Esophagus muscularis mucosa (tissue), 4 donors: ENCODE measurements around the gene S100A14. TPM values are rescaled to one million over a fixed set of nuclear protein-coding genes. Genes with fewer than 3 reads are reported as not detected.
A peak's percentile ranks its signal among the peaks of the same experiment; 100 is the strongest.

Experiments used
- DNase-seq: peaks from one replicate; pipeline ENCODE4 v3.0.0-alpha.2; 2017; ENCODE audit errors: extremely low spot score
- H3K27ac ChIP-seq, 4 donors: fragments of 200-600 bp; sonication (generic); replicated peaks in 1 of 4; 1 replicate in 3 of 4; 2 replicates in 1 of 4; pipeline ENCODE4 v1.5.1; 2016 to 2019; ENCODE audit warnings: mild to moderate bottlenecking in 1 of 4
- H3K27me3 ChIP-seq, 4 donors: fragments of 200-600 bp; sonication (generic); one replicate each; pipeline versions ENCODE4 v1.5.1 to v1.6.0; 2016 to 2019
- H3K36me3 ChIP-seq, 4 donors: fragments of 200-600 bp; sonication (generic); one replicate each; pipeline ENCODE4 v1.5.1; 2016 to 2019
- H3K4me1 ChIP-seq, 4 donors: fragments of 200-600 bp; sonication (generic); one replicate each; pipeline ENCODE4 v1.5.1; 2016 to 2019
- H3K4me3 ChIP-seq, 4 donors: fragments of 200-600 bp; sonication (generic); 1 replicate in 2 of 4; 2 replicates in 2 of 4; pipeline ENCODE4 v1.5.1; 2016 to 2019; ENCODE audit warnings: mild to moderate bottlenecking in 4 of 4, moderate library complexity in 1 of 4
- H3K9me3 ChIP-seq, 4 donors: fragments of 200-600 bp; sonication (generic); 1 replicate in 3 of 4; 2 replicates in 1 of 4; pipeline ENCODE4 v1.5.1; 2016 to 2019
- CTCF ChIP-seq, 3 experiments: fragments of 200-600 bp in 2 of 3; fragments of 450-650 bp in 1 of 3; sonication (generic) in 2 of 3; IDR thresholded peaks; one replicate each; pipeline ENCODE4 v1.5.1; 2017 to 2019; ENCODE audit warnings: antibody characterized with exemption in 3 of 3, mild to moderate bottlenecking in 2 of 3, moderate library complexity in 1 of 3
- EP300 ChIP-seq: sonication (generic); formaldehyde crosslinking; IDR thresholded peaks from one replicate; pipeline ENCODE4 v1.6.1; 2017; ENCODE audit warnings: antibody characterized with exemption
- POLR2A ChIP-seq: fragments of 450-650 bp; IDR thresholded peaks from one replicate; pipeline ENCODE4 v1.6.1; 2017; ENCODE audit warnings: antibody characterized with exemption, moderate library complexity, mild to moderate bottlenecking, low read depth
- POLR2AphosphoS5 ChIP-seq, 2 donors: sonication (generic); formaldehyde crosslinking; IDR thresholded peaks; one replicate each; pipeline ENCODE4 v1.6.1; 2017; ENCODE audit warnings: antibody characterized with exemption in 2 of 2
- WGBS: methylation state at CpG from one replicate; pipeline ENCODE4 v1.1.5; 2018; 5-methylcytosine and 5-hydroxymethylcytosine counted together
- intact Hi-C: fragments of 100-400 bp; cut with DNase I; formaldehyde crosslinking; loops from one replicate; pipeline ENCODE4 v1.15.1; 2023
- total RNA-seq, 4 donors: library from RNA; depleted of rRNA; stranded (reverse); fragments of >200 nt; gene quantifications; one replicate each; pipeline versions ENCODE4 v1.1.0 to v1.2.1, GENCODE V29; 2016

Gene S100A14
- total RNA-seq, 4 donors from 2014 or later, result 1.0 TPM; not detected in 3

GRCh38 chr1:153609585-153609907 is 6.6 kb downstream of the S100A14 start:
- peak overlapping the region; percentile 44 to 54 (median 46) for H3K4me3 ChIP-seq

GRCh38 chr1:153608742-153609584 is 7.2 kb downstream of the S100A14 start:
- Histone ChIP-seq H3K4me3 (peak overlapping the region; percentile 44 to 54 (median 46)), H3K36me3 (peaks cover 6 to 36% (median 27%) of the 10 kb centered on the region in 4 donors), H3K27ac (peak overlapping the region; percentile 76 to 86 (median 84)), H3K27me3 (no peaks in the 10 kb centered on the region), H3K9me3 (no peaks in the 10 kb centered on the region), H3K4me1 (peaks cover 37 to 65% (median 54%) of the 10 kb centered on the region in 4 donors)
- DNase-seq, result no peak
- intact Hi-C loops, result no loop called here
- TF ChIP-seq CTCF (IDR thresholded peaks at IDR 0.05) (no peak), POLR2AphosphoS5 (IDR thresholded peaks at IDR 0.05) (peak; percentile 81 to 90), POLR2A (peak; percentile 35), EP300 (no peak)
- 73% methylated on average over 15 of the region's 19 CpGs for WGBS

More at GRCh38 chr1:153609585-153609907, 6.6 kb downstream of the S100A14 start:
- 76% methylated on average over 6 of the region's 6 CpGs for WGBS
- Histone ChIP-seq H3K9me3 (no peaks in the 10 kb centered on the region), H3K27me3 (no peaks in the 10 kb centered on the region), H3K36me3 (peaks cover 6 to 34% (median 27%) of the 10 kb centered on the region in 4 donors), H3K4me1 (peaks cover 37 to 65% (median 54%) of the 10 kb centered on the region in 4 donors), H3K27ac (peak overlapping the region; percentile 76 to 86 (median 84))
- DNase-seq, result no peak
- intact Hi-C loops, result no loop called here
- no peak for TF ChIP-seq CTCF (IDR thresholded peaks at IDR 0.05)
- TF ChIP-seq POLR2A, result no peak
- TF ChIP-seq POLR2AphosphoS5 (IDR thresholded peaks at IDR 0.05), result no peak
- no peak for TF ChIP-seq EP300

GRCh38 chr1:153608089-153608682 is 7.9 kb downstream of the S100A14 start:
- Histone ChIP-seq H3K27ac (peak overlapping the region; percentile 76 to 86 (median 84)), H3K4me3 (peak overlapping the region; percentile 44 to 54 (median 46)), H3K27me3 (no peaks in the 10 kb centered on the region), H3K36me3 (peaks cover 6 to 36% (median 27%) of the 10 kb centered on the region in 4 donors), H3K4me1 (peaks cover 33 to 58% (median 49%) of the 10 kb centered on the region in 4 donors), H3K9me3 (no peaks in the 10 kb centered on the region)
- no peak for DNase-seq
- intact Hi-C loops, result no loop called here
- 71% methylated on average over 7 of the region's 7 CpGs for WGBS
- TF ChIP-seq POLR2AphosphoS5 (IDR thresholded peaks at IDR 0.05), result no peak
- TF ChIP-seq EP300, result no peak
- TF ChIP-seq POLR2A, result no peak
- TF ChIP-seq CTCF (IDR thresholded peaks at IDR 0.05), result no peak

- intact Hi-C loops, result no loop called here
- TF ChIP-seq POLR2AphosphoS5 (IDR thresholded peaks at IDR 0.05), result no peak
- TF ChIP-seq EP300, result no peak
- no peak for TF ChIP-seq POLR2A
- no peak for TF ChIP-seq CTCF (IDR thresholded peaks at IDR 0.05)
- WGBS, result 97% methylated on average over 8 of the region's 8 CpGs
- Histone ChIP-seq H3K36me3 (peaks cover 6 to 36% (median 27%) of the 10 kb centered on the region in 4 donors), H3K27me3 (no peaks in the 10 kb centered on the region), H3K4me1 (peaks cover 32 to 55% (median 45%) of the 10 kb centered on the region in 4 donors), H3K4me3 (peak overlapping the region in 3 of 4 donors; percentile 46 to 54 (median 46)), H3K27ac (peak overlapping the region; percentile 76 to 86 (median 84)), H3K9me3 (no peaks in the 10 kb centered on the region)
- no peak for DNase-seq
Measured at GRCh38 chr1:153607381-153607780, 8.7 kb downstream of the S100A14 start.
